ENCODE measurements around the gene ZNF292.
"Not testable (repeated sequence)": the region's sequence is repeated elsewhere in the genome, so short reads cannot be mapped to it uniquely, and the experiment has no call there.

ZNF292 gene

GRCh38 chr6:87154993-87155841, at the start of gene ZNF292:
Gene ZNF292 (plus strand): TSS chr6:87155565. CDS start chr6:87155592, 27 bp downstream.
- peak; percentile 96 for DNase-seq (ENCODE audit: low read depth)

GRCh38 chr6:87105823-87106222, 49.5 kb upstream of the ZNF292 start:
- DNase-seq (ENCODE audit: low read depth) = peak; percentile 29

- no peak for DNase-seq (ENCODE audit: low read depth)
Observed at GRCh38 chr6:87110636-87111035, 44.7 kb upstream of the ZNF292 start.

DNA sequence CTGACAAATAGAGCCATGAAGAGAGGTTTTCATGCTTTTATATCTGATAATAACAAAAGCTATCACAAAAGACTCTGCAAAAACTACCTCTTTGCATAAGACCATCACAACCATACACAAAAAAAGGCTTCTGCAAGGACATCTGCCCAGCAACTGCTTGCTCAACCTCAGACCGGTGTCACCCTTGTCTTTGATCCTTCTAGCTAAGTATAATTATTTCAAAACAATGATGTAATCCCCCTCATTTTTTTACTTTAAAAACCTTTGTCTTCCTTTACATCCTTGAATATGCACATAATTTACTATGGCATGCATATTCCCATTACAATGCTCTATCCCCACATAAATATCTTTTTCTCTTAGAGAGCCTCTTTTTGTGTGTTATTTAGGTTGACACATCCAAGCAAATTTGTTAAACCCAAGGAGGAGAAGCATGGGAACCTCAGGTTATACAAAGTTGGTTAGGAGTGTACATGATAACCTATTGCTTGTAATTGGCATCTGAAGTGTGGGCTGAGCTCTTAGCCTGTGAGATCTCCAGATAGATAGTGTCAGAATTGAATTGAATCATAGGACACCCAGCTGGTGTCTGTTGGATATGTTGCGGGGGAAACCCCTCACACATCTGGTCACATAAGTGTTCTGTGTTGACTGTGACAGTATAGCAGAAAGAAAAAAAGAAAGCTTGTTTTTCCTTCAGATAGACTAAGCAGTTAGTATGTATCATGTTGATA, 39.8 kb upstream of the ZNF292 start:
- no peak for DNase-seq (ENCODE audit: low read depth)

GRCh38 chr6:87116922-87117321, 38.4 kb upstream of the ZNF292 start:
- DNase-seq (ENCODE audit: low read depth) = no peak

- DNase-seq (ENCODE audit: low read depth) = peak; percentile 15
Observed at GRCh38 chr6:87118054-87118453, 37.3 kb upstream of the ZNF292 start.

- no peak for DNase-seq (ENCODE audit: low read depth)
Observed at GRCh38 chr6:87122477-87122876, 32.9 kb upstream of the ZNF292 start.

DNA sequence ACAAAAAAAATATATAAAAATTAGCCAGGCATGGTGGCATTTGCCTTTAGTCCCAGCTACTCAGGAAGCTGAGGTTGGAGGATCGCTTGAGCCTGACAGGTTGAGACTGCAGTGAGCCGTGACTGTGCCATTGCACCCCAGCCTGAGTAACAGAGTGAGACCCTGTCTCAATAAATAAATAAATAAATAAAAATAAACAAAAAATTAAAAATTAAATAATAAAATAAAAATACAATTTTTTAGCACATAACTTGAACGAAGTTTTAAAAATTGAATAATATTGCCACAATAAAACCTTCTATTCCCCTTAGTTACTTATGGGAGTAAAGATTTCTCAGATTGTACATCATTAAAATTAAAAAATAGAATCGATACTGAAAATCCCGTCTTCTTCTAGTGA, 31.3 kb upstream of the ZNF292 start:
- DNase-seq (ENCODE audit: low read depth) = no peak

GRCh38 chr6:87126501-87126900, 28.9 kb upstream of the ZNF292 start:
- DNase-seq (ENCODE audit: low read depth) = no peak

DNA sequence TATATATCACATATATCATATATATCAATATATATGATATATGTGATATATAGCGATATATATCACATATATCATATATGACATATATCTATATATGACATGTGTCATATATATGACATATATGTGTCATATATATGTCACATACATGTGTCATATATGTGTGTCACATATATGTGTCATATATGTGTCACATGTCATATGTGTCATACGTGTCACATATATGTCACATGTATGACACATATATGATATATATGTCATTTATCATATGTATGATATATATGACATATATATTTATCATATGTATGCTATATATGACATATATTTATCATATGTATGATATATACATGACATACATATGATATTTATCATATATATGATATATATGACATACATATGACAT, 27.6 kb upstream of the ZNF292 start:
- DNase-seq (ENCODE audit: low read depth) = no peak

GRCh38 chr6:87136963-87137362, 18.4 kb upstream of the ZNF292 start:
- no peak for DNase-seq (ENCODE audit: low read depth)

DNA sequence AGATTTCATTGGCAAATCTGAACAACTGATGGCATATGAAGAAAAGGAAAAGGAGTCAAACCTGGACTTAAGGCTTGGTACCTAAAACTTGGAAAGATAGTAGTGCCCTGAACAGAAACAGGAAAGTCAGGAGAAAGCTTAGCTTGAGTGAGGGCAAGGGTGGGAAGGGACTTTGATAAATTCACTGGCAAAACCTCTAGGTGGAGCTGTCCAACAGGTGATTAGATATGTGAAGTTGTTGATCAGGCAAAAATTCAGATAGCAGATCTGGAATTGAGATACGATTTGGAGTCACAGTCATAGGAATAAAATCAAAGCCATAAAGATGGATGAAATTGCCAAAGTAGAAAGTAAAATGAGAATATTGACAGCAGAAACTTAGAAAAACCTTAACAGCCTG, 16.1 kb upstream of the ZNF292 start:
- peak; percentile 56 for DNase-seq (ENCODE audit: low read depth)

GRCh38 chr6:87139927-87140326, 15.4 kb upstream of the ZNF292 start:
- not testable (repeated sequence) for DNase-seq (ENCODE audit: low read depth)

DNA sequence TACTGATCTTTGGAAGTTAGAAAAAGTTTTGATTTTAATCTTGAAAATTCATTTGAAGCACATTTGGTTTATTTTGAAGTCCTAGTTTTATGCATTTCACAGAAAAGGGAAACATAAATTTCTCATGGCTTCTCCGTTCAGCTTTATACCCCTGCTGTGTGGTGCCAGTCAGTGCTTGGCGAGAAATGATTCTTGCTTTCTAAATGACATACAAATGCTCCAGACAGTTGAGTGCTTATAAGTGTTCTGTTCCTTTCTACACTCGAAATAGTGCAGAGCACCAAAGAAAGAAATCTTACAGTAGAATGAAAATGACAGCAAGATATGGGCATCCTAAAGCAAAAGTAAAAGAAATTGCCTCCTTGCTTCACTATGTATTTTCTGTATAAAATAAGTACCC, 9.0 kb upstream of the ZNF292 start:
- DNase-seq (ENCODE audit: low read depth) = no peak

DNA sequence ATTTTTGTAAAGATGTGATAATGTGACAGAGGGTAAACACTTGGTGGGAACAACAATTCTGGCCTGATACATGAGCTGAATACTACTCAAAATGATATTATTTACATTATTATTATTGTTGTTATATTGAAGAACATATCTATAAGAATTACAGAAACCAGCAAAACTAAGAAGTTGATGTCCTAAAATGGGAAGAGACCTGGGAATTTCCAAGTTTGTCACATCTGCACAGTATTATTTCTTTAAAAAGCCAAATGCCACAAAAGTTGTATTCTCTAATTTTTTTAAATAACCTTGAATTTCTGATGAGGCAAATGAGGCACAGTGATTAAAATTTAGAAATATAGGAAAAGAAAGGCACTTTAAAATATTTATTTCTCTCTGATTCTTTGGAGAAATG, 5.0 kb upstream of the ZNF292 start:
- no peak for DNase-seq (ENCODE audit: low read depth)

- DNase-seq (ENCODE audit: low read depth) = no peak
Observed at GRCh38 chr6:87151471-87151780, 3.9 kb upstream of the ZNF292 start.

- DNase-seq (ENCODE audit: low read depth) = peak; percentile 53
Observed at GRCh38 chr6:87151781-87152525, 3.4 kb upstream of the ZNF292 start.

DNA sequence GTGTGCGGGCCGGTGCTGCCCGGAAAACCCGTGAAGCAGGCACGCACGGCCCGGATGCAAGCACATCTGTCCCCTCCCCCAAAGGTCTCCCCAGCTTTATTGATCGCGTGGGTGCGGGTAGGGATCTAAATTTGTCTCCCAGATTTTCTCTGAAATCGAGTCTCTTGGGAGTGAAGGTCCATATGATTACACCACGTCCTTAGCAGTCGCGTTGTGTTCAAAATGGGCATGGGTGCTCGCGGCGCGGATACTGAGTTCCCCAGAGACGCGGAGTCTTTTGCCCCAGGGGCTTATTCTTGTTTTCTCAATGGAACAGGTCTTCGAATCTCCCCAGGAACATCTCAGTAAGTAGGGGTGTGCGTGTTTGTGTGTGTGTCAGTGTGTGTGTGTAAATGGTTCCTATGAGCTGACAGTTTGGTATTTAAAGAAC, 2.8 kb upstream of the ZNF292 start:
- DNase-seq (ENCODE audit: low read depth) = peak; percentile 17

GRCh38 chr6:87154641-87154992, 748 bp upstream of the ZNF292 start:
- DNase-seq (ENCODE audit: low read depth) = no peak

DNA sequence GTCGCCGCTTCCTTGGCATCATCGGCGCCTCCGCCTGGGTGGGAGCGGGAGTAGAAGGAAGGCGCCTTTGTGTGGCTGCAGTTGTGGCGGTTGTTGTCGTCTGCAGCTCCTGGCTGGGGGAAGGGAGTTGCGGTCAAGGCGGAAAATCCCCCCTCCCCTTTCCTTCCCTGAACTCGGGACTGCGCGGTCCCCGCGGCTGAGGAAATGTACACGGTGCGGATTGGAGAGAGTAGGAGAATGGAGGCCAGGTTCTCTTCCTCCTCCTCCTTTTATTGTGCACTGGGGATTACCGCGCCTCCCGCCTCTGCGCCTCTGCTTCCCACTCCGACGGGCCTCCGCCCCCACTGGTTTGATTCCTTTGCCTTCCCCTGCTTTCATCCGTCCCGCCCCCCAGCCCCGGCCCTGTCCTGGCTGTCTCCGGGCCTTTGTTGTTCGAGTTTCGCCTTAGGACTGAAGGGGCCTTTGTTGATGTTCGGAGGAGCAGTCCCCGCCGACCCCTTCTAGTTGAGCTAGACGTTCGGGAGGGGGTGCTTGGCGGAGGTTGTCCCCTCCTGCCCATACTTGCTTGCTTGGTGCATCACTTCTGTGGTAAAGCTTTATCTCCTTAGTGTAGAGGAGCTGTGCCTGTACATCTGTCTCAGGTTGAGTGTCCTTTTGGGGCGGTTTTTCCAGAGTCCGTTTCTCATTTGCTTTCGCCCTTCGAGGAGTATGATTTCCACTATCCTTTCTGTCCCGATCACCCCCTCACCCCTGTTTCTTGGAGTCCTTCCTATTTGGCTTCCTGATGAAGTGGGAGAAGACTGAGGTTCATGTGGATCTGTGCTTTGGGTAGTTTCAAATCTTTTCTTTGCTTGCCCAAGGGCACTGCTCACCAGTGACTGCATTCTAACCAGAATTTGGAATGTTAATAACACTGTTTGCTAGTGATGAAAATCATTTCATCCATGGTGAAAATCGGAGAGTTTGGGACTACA, 764 bp downstream of the ZNF292 start:
- DNase-seq (ENCODE audit: low read depth) = peak; percentile 28

- DNase-seq (ENCODE audit: low read depth) = not testable (repeated sequence)
Observed at GRCh38 chr6:87157596-87157995, 2.2 kb downstream of the ZNF292 start.

DNA sequence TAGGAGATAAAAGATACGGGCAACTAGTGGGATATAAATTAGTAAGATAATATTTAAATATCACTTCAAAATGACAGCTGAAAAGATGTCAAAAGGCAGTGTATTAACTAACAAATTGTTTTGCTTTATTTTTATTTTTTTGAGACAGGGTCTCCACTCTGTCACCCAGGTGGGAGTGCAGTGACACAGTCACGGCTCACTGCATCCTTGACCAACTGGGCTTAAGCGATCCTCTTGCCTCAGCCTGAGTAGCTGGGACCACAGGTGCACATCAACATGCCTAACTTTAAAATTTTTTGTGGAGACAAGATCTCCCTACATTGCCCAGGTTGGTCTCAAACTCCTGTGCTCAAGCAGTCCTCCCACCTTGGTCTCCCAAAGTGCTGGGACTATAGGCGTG, 5.9 kb downstream of the ZNF292 start:
- DNase-seq (ENCODE audit: low read depth) = no peak

Data from amniotic epithelial cell (primary cell).